Measurements from ENCODE around the gene SOCS3.

Gene SOCS3

DNA sequence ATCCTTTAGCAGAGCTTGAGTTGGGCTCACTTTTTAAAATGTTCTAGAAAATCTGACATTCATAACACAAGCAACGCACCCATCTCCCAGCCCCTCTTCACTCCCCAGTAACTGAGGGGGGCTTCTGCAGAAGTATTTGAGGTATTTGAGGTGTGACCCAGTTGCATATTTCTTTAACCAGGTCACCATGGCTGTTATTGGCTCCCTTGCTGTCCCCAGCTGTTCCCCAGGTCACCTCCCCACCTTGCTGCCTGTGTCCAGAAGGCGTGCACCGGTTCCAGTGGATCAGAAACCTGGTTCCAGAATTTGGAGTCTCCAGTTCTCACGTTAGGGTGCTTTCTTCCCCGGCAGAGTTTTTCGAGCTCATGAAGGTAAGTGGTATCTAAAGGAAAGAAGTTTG lies 32.4 kb upstream of the SOCS3 start:
- Histone ChIP-seq H3K9me3 (ENCODE audit: control insufficient read depth in 5 of 5, low read length in 5 of 5) (no peaks in the 10 kb centered on the region), H3K36me3 (ENCODE audit: control insufficient read depth in 5 of 5, insufficient read depth in 5 of 5, low read length in 5 of 5) (peaks cover 0 to 28% (median 24%) of the 10 kb centered on the region in 5 donors), H3K9ac (ENCODE audit: low read length in 5 of 5) (no peak overlapping the region), H3K4me1 (ENCODE audit: control insufficient read depth in 5 of 5, insufficient read depth in 5 of 5, low read length in 5 of 5) (peaks cover 10 to 73% (median 44%) of the 10 kb centered on the region in 5 donors), H3K4me3 (ENCODE audit: low read depth in 1 of 5, low read length in 5 of 5) (no peak overlapping the region), H3K27me3 (ENCODE audit: control insufficient read depth in 5 of 5, insufficient read depth in 4 of 5, low read length in 5 of 5) (no peaks in the 10 kb centered on the region), H3K27ac (ENCODE audit: low read depth, low read length) (no peak overlapping the region)

GRCh38 chr17:78391843-78392242 lies 32.0 kb upstream of the SOCS3 start:
- H3K27ac ChIP-seq (ENCODE audit: low read depth, low read length) = no peak overlapping the region
- H3K4me3 ChIP-seq (ENCODE audit: low read depth in 1 of 5, low read length in 5 of 5) = no peak overlapping the region
- H3K36me3 ChIP-seq (ENCODE audit: control insufficient read depth in 5 of 5, insufficient read depth in 5 of 5, low read length in 5 of 5) = peaks cover 0 to 28% (median 24%) of the 10 kb centered on the region in 5 donors
- no peaks in the 10 kb centered on the region for H3K27me3 ChIP-seq (ENCODE audit: control insufficient read depth in 5 of 5, insufficient read depth in 4 of 5, low read length in 5 of 5)
- H3K4me1 ChIP-seq (ENCODE audit: control insufficient read depth in 5 of 5, insufficient read depth in 5 of 5, low read length in 5 of 5) = peaks cover 7 to 72% (median 41%) of the 10 kb centered on the region in 5 donors
- no peak overlapping the region for H3K9ac ChIP-seq (ENCODE audit: low read length in 5 of 5)
- no peaks in the 10 kb centered on the region for H3K9me3 ChIP-seq (ENCODE audit: control insufficient read depth in 5 of 5, low read length in 5 of 5)

DNA sequence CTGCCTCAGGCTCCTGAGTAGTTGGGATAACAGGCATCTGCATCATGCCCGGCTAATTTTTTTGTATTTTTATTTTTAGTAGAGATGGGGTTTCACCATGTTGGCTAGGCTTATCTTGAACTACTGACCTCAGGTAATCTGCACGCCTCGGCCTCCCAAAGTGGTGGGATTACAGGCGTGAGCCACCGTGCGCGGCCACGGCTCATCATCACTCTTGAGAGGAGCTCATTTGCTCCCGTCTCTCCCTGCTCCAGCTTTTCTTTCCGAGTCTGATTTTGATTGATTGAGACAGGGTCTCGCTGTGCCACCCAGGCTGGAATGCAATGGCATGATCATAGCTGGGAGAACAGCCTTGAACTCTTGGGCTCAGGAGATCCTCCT lies 31.2 kb upstream of the SOCS3 start:
- no peak overlapping the region for H3K27ac ChIP-seq (ENCODE audit: low read depth, low read length)
- peaks cover 0 to 24% (median 17%) of the 10 kb centered on the region in 5 donors for H3K36me3 ChIP-seq (ENCODE audit: control insufficient read depth in 5 of 5, insufficient read depth in 5 of 5, low read length in 5 of 5)
- no peak overlapping the region for H3K9ac ChIP-seq (ENCODE audit: low read length in 5 of 5)
- no peaks in the 10 kb centered on the region for H3K9me3 ChIP-seq (ENCODE audit: control insufficient read depth in 5 of 5, low read length in 5 of 5)
- H3K4me3 ChIP-seq (ENCODE audit: low read depth in 1 of 5, low read length in 5 of 5) = no peak overlapping the region
- H3K27me3 ChIP-seq (ENCODE audit: control insufficient read depth in 5 of 5, insufficient read depth in 4 of 5, low read length in 5 of 5) = no peaks in the 10 kb centered on the region
- peaks cover 9 to 72% (median 41%) of the 10 kb centered on the region in 5 donors for H3K4me1 ChIP-seq (ENCODE audit: control insufficient read depth in 5 of 5, insufficient read depth in 5 of 5, low read length in 5 of 5)

DNA sequence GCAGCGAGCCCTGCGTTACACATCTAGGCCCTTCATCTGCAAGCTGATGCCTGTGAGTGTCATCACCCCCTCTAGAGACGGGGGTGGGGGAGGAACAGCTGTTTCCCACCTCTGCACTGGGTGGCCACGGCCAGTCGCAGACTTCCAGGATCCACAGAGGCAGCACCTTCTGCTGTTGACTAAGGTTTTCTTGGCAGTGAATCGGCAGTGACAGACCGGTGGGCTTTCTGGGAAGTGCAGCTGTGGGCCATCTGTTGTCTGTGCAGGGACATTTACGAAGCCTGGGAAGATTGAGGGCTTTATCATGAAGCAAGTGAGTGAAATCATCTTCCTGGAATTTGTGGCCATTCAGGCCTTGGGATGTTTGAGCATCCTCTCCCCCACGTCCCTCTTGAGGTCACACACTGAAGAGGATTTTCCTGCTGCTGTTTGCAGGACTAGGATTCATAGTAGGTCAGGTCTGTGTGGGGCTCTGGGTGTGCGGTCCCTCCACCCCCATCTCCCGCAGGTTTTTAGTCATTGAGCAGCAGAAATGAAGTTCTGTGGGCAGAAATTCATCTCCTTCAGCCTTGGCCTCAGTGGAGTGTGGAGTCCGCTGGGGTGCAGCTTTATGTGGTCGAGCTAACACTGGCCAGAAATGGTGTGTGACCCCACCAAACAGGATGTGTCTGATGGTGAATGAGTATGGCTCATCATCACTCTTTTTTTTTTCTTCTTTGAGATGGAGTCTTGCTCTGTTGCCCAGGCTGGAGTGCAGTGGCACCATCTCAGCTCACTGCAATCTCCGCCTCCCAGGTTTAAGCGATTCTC lies 30.6 kb upstream of the SOCS3 start:
- no peaks in the 10 kb centered on the region for H3K27me3 ChIP-seq (ENCODE audit: control insufficient read depth in 5 of 5, insufficient read depth in 4 of 5, low read length in 5 of 5)
- peaks cover 0 to 20% (median 17%) of the 10 kb centered on the region in 5 donors for H3K36me3 ChIP-seq (ENCODE audit: control insufficient read depth in 5 of 5, insufficient read depth in 5 of 5, low read length in 5 of 5)
- peak overlapping the region; percentile 32 for H3K27ac ChIP-seq (ENCODE audit: low read depth, low read length)
- H3K9ac ChIP-seq (ENCODE audit: low read length in 5 of 5) = no peak overlapping the region
- H3K4me1 ChIP-seq (ENCODE audit: control insufficient read depth in 5 of 5, insufficient read depth in 5 of 5, low read length in 5 of 5) = peaks cover 9 to 72% (median 47%) of the 10 kb centered on the region in 5 donors
- H3K9me3 ChIP-seq (ENCODE audit: control insufficient read depth in 5 of 5, low read length in 5 of 5) = no peaks in the 10 kb centered on the region
- no peak overlapping the region for H3K4me3 ChIP-seq (ENCODE audit: low read depth in 1 of 5, low read length in 5 of 5)

DNA sequence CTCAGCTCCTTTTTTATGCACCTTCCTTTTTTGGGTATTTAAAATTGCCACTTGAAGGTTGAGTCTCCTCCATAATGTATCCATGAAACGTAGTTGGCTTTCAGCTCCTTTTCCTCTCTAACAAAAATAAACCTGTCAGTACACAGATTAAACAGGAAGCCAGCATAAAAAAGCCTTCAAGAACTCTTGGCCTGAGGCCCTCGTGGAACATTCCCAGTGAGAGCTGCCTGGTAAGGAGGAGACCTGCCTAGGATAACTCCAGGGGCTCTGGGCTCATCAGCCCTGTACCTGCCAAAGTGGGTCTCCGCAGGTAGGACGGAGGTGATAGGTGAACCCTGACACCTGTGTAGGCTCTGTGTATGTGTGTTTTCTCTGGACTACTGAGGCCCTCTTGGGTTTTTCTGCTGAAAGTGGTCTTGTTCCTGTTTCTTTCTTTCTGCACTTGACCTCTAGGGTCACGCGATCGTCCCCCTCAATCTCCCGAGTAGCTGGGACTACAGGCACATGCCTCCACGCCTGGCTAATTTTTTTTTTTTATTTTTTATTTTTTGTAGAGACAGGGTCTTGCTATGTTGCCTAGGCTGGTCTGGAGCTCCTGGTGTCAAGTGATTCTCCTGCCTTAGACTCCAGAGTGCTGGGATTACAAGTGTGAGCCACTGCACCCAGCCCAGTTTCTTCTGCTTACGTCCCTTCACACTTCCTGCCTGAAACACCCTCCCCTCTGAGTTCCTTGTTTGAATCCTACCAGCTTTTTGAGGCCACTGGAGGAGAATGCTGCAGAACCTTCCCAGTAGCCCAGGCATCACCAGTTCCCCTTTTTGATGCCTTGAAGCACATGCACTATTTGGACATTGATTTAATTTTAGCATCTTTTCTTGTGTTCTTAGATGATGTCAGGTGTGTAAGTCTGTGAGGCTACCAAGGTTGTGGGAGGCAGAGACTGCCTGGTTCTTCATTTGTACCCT lies 28.4 kb upstream of the SOCS3 start:
- peaks cover 13 to 80% (median 69%) of the 10 kb centered on the region in 5 donors for H3K4me1 ChIP-seq (ENCODE audit: control insufficient read depth in 5 of 5, insufficient read depth in 5 of 5, low read length in 5 of 5)
- peaks cover 0 to 5% (median 4%) of the 10 kb centered on the region in 5 donors for H3K36me3 ChIP-seq (ENCODE audit: control insufficient read depth in 5 of 5, insufficient read depth in 5 of 5, low read length in 5 of 5)
- H3K9me3 ChIP-seq (ENCODE audit: control insufficient read depth in 5 of 5, low read length in 5 of 5) = no peaks in the 10 kb centered on the region
- peak overlapping the region in 4 of 5 donors; percentile 23 to 69 (median 44) for H3K9ac ChIP-seq (ENCODE audit: low read length in 5 of 5)
- H3K27me3 ChIP-seq (ENCODE audit: control insufficient read depth in 5 of 5, insufficient read depth in 4 of 5, low read length in 5 of 5) = no peaks in the 10 kb centered on the region
- peak overlapping the region; percentile 71 for H3K27ac ChIP-seq (ENCODE audit: low read depth, low read length)
- peak overlapping the region in 1 of 5 donors; percentile 0 for H3K4me3 ChIP-seq (ENCODE audit: low read depth in 1 of 5, low read length in 5 of 5)

DNA sequence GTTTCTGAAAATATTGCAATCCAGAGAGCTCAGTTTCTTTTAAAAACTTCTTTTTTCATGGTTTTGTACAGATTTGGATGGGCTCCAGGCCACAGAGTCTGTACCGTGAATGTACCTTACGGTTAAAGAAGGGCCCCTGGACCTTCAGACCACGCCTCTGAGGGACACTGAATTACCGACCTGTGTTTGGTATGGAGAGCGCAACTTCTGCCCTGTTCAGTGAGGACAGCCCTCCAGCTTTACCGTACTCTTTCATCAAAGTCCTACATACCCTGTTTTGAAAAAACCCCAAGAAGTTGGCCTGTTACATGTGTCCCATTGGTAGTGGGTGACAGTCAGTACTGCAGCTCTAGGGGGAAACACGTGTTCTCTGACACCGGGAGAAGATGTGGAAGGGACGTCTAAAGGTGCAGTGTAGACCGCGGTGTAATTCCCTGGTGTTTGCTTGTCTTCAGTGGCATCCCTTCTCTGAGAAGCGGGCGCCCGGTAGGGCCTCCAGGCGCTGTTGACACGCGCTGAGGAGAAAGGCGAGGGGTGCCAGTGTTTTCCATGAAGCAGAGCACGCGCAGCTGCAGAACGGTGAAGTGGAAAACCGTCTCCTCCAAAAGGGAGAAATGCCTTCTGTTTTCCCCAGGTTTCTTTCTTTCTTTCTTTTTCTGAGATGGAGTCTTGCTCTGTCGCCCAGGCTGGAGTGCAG lies 24.8 kb upstream of the SOCS3 start:
- peak overlapping the region in 2 of 5 donors; percentile 8 to 10 for H3K4me3 ChIP-seq (ENCODE audit: low read depth in 1 of 5, low read length in 5 of 5)
- H3K9ac ChIP-seq (ENCODE audit: low read length in 5 of 5) = peak overlapping the region; percentile 51 to 88 (median 74)
- H3K27ac ChIP-seq (ENCODE audit: low read depth, low read length) = peak overlapping the region; percentile 99
- H3K36me3 ChIP-seq (ENCODE audit: control insufficient read depth in 5 of 5, insufficient read depth in 5 of 5, low read length in 5 of 5) = no peaks in the 10 kb centered on the region
- H3K9me3 ChIP-seq (ENCODE audit: control insufficient read depth in 5 of 5, low read length in 5 of 5) = no peaks in the 10 kb centered on the region
- H3K27me3 ChIP-seq (ENCODE audit: control insufficient read depth in 5 of 5, insufficient read depth in 4 of 5, low read length in 5 of 5) = no peaks in the 10 kb centered on the region
- peaks cover 13 to 89% (median 88%) of the 10 kb centered on the region in 5 donors for H3K4me1 ChIP-seq (ENCODE audit: control insufficient read depth in 5 of 5, insufficient read depth in 5 of 5, low read length in 5 of 5)

GRCh38 chr17:78383725-78384471 lies 24.0 kb upstream of the SOCS3 start:
- peak overlapping the region; percentile 99 for H3K27ac ChIP-seq (ENCODE audit: low read depth, low read length)
- H3K4me3 ChIP-seq (ENCODE audit: low read depth in 1 of 5, low read length in 5 of 5) = peak overlapping the region in 1 of 5 donors; percentile 0
- H3K9me3 ChIP-seq (ENCODE audit: control insufficient read depth in 5 of 5, low read length in 5 of 5) = no peaks in the 10 kb centered on the region
- peaks cover 0 to 3% (median 0%) of the 10 kb centered on the region in 5 donors for H3K27me3 ChIP-seq (ENCODE audit: control insufficient read depth in 5 of 5, insufficient read depth in 4 of 5, low read length in 5 of 5)
- H3K4me1 ChIP-seq (ENCODE audit: control insufficient read depth in 5 of 5, insufficient read depth in 5 of 5, low read length in 5 of 5) = peaks cover 16 to 93% (median 89%) of the 10 kb centered on the region in 5 donors
- no peaks in the 10 kb centered on the region for H3K36me3 ChIP-seq (ENCODE audit: control insufficient read depth in 5 of 5, insufficient read depth in 5 of 5, low read length in 5 of 5)
- H3K9ac ChIP-seq (ENCODE audit: low read length in 5 of 5) = peak overlapping the region; percentile 56 to 88 (median 74)

DNA sequence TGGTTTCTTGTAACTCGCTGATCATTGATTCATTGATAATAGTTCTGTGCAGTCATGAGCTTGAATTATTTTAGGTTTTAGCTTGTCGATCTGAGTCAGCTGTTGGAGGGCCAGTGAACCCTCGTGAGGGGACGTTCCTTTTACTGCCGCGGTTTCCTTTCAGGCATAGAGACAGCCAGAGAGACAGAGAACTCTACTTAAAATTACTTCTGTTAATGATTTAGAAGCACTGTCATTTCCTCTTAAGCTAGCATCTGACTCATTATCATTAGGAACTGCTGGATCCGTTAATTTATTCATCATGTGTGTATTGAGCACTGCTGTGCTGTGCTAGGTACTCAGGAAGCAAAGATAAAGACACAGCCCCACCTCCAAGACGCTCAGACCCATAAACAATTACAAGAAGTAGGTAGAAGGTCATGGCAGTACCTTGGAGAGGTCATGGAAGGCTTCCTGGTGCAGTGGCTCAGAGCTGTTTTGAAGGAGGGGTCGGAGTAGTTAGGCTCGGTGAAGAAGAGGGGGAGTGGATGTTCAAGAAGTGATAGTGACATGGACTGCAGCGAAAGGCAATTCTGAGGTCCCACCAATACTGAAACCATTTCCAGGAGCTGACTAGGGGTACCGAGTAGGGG lies 21.8 kb upstream of the SOCS3 start:
- Histone ChIP-seq H3K9me3 (ENCODE audit: control insufficient read depth in 5 of 5, low read length in 5 of 5) (no peaks in the 10 kb centered on the region), H3K4me3 (ENCODE audit: low read depth in 1 of 5, low read length in 5 of 5) (peak overlapping the region in 2 of 5 donors; percentile 10 to 23), H3K36me3 (ENCODE audit: control insufficient read depth in 5 of 5, insufficient read depth in 5 of 5, low read length in 5 of 5) (no peaks in the 10 kb centered on the region), H3K27ac (ENCODE audit: low read depth, low read length) (peak overlapping the region; percentile 99), H3K9ac (ENCODE audit: low read length in 5 of 5) (peak overlapping the region in 3 of 5 donors; percentile 27 to 81 (median 65)), H3K27me3 (ENCODE audit: control insufficient read depth in 5 of 5, insufficient read depth in 4 of 5, low read length in 5 of 5) (peaks cover 0 to 3% (median 0%) of the 10 kb centered on the region in 5 donors), H3K4me1 (ENCODE audit: control insufficient read depth in 5 of 5, insufficient read depth in 5 of 5, low read length in 5 of 5) (peaks cover 14 to 82% (median 78%) of the 10 kb centered on the region in 5 donors)

All from subcutaneous abdominal adipose tissue (tissue), 5 donors.